ENCODE data around the gene PCDHA2. TPM values are rescaled to one million over a fixed set of nuclear protein-coding genes. Genes with fewer than 3 reads are reported as not detected.

Gene PCDHA2
- polyA plus RNA-seq, 6 donors from 2014 or later, result not detected

Other genes with a start within 250 kb of the PCDHA2 start
- 10 to 100 TPM; 44.5 to 90.3 (median 63.1) TPM for gene EIF4EBP3, start 247.2 kb upstream of the PCDHA2 start, polyA plus RNA-seq (ENCODE audit: low read depth in 6 of 6)
- 10 to 100 TPM; 26.2 to 47.0 (median 31.7) TPM for gene SRA1, start 237.4 kb upstream of the PCDHA2 start, polyA plus RNA-seq (ENCODE audit: low read depth in 6 of 6)
- gene APBB3, start 230.3 kb upstream of the PCDHA2 start, polyA plus RNA-seq (ENCODE audit: low read depth in 6 of 6), result 1 to 10 TPM in 5 of 6 donors, not detected in 1; 6.3 to 9.0 (median 7.9) TPM
- gene SLC35A4, start 230.0 kb upstream of the PCDHA2 start, polyA plus RNA-seq (ENCODE audit: low read depth in 6 of 6), result 100 to 1,000 TPM in 1 of 6 donors, 10 to 100 TPM in 5; 66.8 to 107 (median 74.6) TPM
- 10 to 100 TPM in 1 of 6 donors, 1 to 10 TPM in 5; 1.5 to 10.2 (median 2.8) TPM for gene CD14, start 161.7 kb upstream of the PCDHA2 start, polyA plus RNA-seq (ENCODE audit: low read depth in 6 of 6)
- gene TMCO6, start 155.4 kb upstream of the PCDHA2 start, polyA plus RNA-seq (ENCODE audit: low read depth in 6 of 6), result 10 to 100 TPM in 4 of 6 donors, 1 to 10 TPM in 2; 7.6 to 13.0 (median 11.4) TPM
- gene NDUFA2, start 147.2 kb upstream of the PCDHA2 start, polyA plus RNA-seq (ENCODE audit: low read depth in 6 of 6), result 100 to 1,000 TPM in 5 of 6 donors, 10 to 100 TPM in 1; 94.5 to 167 (median 152) TPM
- 100 to 1,000 TPM in 5 of 6 donors, 10 to 100 TPM in 1; 83.8 to 170 (median 140) TPM for gene IK, start 147.0 kb upstream of the PCDHA2 start, polyA plus RNA-seq (ENCODE audit: low read depth in 6 of 6)
- gene WDR55, start 129.9 kb upstream of the PCDHA2 start, polyA plus RNA-seq (ENCODE audit: low read depth in 6 of 6), result 10 to 100 TPM in 4 of 6 donors, 1 to 10 TPM in 2; 5.7 to 15.1 (median 10.3) TPM
- under 1 TPM in 1 of 6 donors, not detected in 5; 0.21 TPM for gene DND1, start 121.3 kb upstream of the PCDHA2 start, polyA plus RNA-seq (ENCODE audit: low read depth in 6 of 6)
- 10 to 100 TPM; 37.6 to 73.5 (median 40.3) TPM for gene HARS1, start 103.5 kb upstream of the PCDHA2 start, polyA plus RNA-seq (ENCODE audit: low read depth in 6 of 6)
- 10 to 100 TPM; 12.2 to 26.2 (median 18.7) TPM for gene HARS2, start 103.4 kb upstream of the PCDHA2 start, polyA plus RNA-seq (ENCODE audit: low read depth in 6 of 6)
- gene ZMAT2, start 94.4 kb upstream of the PCDHA2 start, polyA plus RNA-seq (ENCODE audit: low read depth in 6 of 6), result 10 to 100 TPM; 68.6 to 85.8 (median 76.7) TPM
- gene PCDHA1, start 8.7 kb upstream of the PCDHA2 start, polyA plus RNA-seq (ENCODE audit: low read depth in 6 of 6), result not detected
- gene PCDHA3, start 6.2 kb downstream of the PCDHA2 start, polyA plus RNA-seq (ENCODE audit: low read depth in 6 of 6), result not detected
- gene PCDHA4, start 12.2 kb downstream of the PCDHA2 start, polyA plus RNA-seq (ENCODE audit: low read depth in 6 of 6), result not detected
- gene PCDHA5, start 26.8 kb downstream of the PCDHA2 start, polyA plus RNA-seq (ENCODE audit: low read depth in 6 of 6), result not detected
- gene PCDHA6, start 33.1 kb downstream of the PCDHA2 start, polyA plus RNA-seq (ENCODE audit: low read depth in 6 of 6), result not detected
- not detected for gene PCDHA7, start 39.4 kb downstream of the PCDHA2 start, polyA plus RNA-seq (ENCODE audit: low read depth in 6 of 6)
- gene PCDHA8, start 46.3 kb downstream of the PCDHA2 start, polyA plus RNA-seq (ENCODE audit: low read depth in 6 of 6), result not detected
- not detected for gene PCDHA9, start 53.5 kb downstream of the PCDHA2 start, polyA plus RNA-seq (ENCODE audit: low read depth in 6 of 6)
- gene PCDHA10, start 61.0 kb downstream of the PCDHA2 start, polyA plus RNA-seq (ENCODE audit: low read depth in 6 of 6), result not detected
- not detected for gene PCDHA11, start 74.1 kb downstream of the PCDHA2 start, polyA plus RNA-seq (ENCODE audit: low read depth in 6 of 6)
- not detected for gene PCDHA12, start 80.5 kb downstream of the PCDHA2 start, polyA plus RNA-seq (ENCODE audit: low read depth in 6 of 6)
- not detected for gene PCDHA13, start 87.3 kb downstream of the PCDHA2 start, polyA plus RNA-seq (ENCODE audit: low read depth in 6 of 6)
- gene PCDHAC1, start 131.4 kb downstream of the PCDHA2 start, polyA plus RNA-seq (ENCODE audit: low read depth in 6 of 6), result not detected
- not detected for gene PCDHAC2, start 171.6 kb downstream of the PCDHA2 start, polyA plus RNA-seq (ENCODE audit: low read depth in 6 of 6)